ENCODE data around the gene MPV17L2. TPM values are rescaled to one million over a fixed set of nuclear protein-coding genes. Genes with fewer than 3 reads are reported as not detected.

The MPV17L2 gene
- total and polyA plus RNA-seq, 2 experiments from 2014 or later: 38.7 to 81.3 TPM

GRCh38 chr19:18172331-18173053, 20.5 kb upstream of the MPV17L2 start:
- H3K27ac Mint-ChIP-seq: no peak overlapping the region
- no peaks in the 10 kb centered on the region for H4K20me1 ChIP-seq (replicated peaks; ENCODE audit: insufficient read depth)
- H3F3A ChIP-seq (replicated peaks; ENCODE audit: low read depth): peaks cover 9% of the 10 kb centered on the region
- H3K9me3 Mint-ChIP-seq: no peaks in the 10 kb centered on the region
- DNase-seq (ENCODE audit: low spot score) (no peak), ATAC-seq (no peak)
- H3K27me3 Mint-ChIP-seq (ENCODE audit: insufficient read depth, low read depth, poor library complexity): peaks cover 22% of the 10 kb centered on the region
- H3K4me1 Mint-ChIP-seq: peaks cover 6% of the 10 kb centered on the region
- peaks cover 23% of the 10 kb centered on the region for H3K36me3 Mint-ChIP-seq (ENCODE audit: low read depth)
- peaks cover 4% of the 10 kb centered on the region for H3K4me1 ChIP-seq (ENCODE audit: insufficient read depth)
- H2AFZ ChIP-seq: no peak overlapping the region
- H3K27me3 ChIP-seq (ENCODE audit: insufficient read depth): peaks cover 12% of the 10 kb centered on the region
- no peak overlapping the region for H3K4me2 ChIP-seq
- no peak overlapping the region for H3K4me3 ChIP-seq
- H3K9me2 ChIP-seq (ENCODE audit: insufficient read depth): no peaks in the 10 kb centered on the region
- TF ChIP-seq CTCF (conservative IDR thresholded peaks at IDR 0.05; ENCODE audit: low read depth in 2 of 2): no peak
- TF ChIP-seq, protein P1, sequence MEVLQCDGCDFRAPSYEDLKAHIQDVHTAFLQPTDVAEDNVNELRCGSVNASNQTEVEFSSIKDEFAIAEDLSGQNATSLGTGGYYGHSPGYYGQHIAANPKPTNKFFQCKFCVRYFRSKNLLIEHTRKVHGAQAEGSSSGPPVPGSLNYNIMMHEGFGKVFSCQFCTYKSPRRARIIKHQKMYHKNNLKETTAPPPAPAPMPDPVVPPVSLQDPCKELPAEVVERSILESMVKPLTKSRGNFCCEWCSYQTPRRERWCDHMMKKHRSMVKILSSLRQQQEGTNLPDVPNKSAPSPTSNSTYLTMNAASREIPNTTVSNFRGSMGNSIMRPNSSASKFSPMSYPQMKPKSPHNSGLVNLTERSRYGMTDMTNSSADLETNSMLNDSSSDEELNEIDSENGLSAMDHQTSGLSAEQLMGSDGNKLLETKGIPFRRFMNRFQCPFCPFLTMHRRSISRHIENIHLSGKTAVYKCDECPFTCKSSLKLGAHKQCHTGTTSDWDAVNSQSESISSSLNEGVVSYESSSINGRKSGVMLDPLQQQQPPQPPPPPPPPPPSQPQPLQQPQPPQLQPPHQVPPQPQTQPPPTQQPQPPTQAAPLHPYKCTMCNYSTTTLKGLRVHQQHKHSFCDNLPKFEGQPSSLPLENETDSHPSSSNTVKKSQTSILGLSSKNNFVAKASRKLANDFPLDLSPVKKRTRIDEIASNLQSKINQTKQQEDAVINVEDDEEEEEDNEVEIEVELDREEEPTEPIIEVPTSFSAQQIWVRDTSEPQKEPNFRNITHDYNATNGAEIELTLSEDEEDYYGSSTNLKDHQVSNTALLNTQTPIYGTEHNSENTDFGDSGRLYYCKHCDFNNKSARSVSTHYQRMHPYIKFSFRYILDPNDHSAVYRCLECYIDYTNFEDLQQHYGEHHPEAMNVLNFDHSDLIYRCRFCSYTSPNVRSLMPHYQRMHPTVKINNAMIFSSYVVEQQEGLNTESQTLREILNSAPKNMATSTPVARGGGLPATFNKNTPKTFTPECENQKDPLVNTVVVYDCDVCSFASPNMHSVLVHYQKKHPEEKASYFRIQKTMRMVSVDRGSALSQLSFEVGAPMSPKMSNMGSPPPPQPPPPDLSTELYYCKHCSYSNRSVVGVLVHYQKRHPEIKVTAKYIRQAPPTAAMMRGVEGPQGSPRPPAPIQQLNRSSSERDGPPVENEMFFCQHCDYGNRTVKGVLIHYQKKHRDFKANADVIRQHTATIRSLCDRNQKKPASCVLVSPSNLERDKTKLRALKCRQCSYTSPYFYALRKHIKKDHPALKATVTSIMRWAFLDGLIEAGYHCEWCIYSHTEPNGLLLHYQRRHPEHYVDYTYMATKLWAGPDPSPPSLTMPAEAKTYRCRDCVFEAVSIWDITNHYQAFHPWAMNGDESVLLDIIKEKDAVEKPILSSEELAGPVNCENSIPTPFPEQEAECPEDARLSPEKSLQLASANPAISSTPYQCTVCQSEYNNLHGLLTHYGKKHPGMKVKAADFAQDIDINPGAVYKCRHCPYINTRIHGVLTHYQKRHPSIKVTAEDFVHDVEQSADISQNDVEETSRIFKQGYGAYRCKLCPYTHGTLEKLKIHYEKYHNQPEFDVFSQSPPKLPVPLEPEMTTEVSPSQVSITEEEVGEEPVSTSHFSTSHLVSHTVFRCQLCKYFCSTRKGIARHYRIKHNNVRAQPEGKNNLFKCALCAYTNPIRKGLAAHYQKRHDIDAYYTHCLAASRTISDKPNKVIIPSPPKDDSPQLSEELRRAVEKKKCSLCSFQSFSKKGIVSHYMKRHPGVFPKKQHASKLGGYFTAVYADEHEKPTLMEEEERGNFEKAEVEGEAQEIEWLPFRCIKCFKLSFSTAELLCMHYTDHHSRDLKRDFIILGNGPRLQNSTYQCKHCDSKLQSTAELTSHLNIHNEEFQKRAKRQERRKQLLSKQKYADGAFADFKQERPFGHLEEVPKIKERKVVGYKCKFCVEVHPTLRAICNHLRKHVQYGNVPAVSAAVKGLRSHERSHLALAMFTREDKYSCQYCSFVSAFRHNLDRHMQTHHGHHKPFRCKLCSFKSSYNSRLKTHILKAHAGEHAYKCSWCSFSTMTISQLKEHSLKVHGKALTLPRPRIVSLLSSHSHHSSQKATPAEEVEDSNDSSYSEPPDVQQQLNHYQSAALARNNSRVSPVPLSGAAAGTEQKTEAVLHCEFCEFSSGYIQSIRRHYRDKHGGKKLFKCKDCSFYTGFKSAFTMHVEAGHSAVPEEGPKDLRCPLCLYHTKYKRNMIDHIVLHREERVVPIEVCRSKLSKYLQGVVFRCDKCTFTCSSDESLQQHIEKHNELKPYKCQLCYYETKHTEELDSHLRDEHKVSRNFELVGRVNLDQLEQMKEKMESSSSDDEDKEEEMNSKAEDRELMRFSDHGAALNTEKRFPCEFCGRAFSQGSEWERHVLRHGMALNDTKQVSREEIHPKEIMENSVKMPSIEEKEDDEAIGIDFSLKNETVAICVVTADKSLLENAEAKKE (CRISPR knock-in tag; IDR thresholded peaks at IDR 0.05): no peak
- no peaks in the 10 kb centered on the region; the same call in 1 of the 2 replicates for H3K36me3 ChIP-seq (ENCODE audit: insufficient read depth)
- H3K27ac ChIP-seq (ENCODE audit: low read depth): no peak overlapping the region
- no peak overlapping the region for H3K4me3 Mint-ChIP-seq
- no peaks in the 10 kb centered on the region for H3K79me2 ChIP-seq (replicated peaks; ENCODE audit: insufficient read depth)

Data from GM23338 (cell line).